CD4-positive, alpha-beta T cell treated with Interleukin-15 for 4 hours (primary cell): ENCODE measurements around the gene ATCAY.

ENCODE experiments used
- DNase-seq: peaks from one replicate; pipeline ENCODE4 v3.0.0-alpha.2; 2020; ENCODE audit warnings: low spot score

Gene ATCAY

DNA sequence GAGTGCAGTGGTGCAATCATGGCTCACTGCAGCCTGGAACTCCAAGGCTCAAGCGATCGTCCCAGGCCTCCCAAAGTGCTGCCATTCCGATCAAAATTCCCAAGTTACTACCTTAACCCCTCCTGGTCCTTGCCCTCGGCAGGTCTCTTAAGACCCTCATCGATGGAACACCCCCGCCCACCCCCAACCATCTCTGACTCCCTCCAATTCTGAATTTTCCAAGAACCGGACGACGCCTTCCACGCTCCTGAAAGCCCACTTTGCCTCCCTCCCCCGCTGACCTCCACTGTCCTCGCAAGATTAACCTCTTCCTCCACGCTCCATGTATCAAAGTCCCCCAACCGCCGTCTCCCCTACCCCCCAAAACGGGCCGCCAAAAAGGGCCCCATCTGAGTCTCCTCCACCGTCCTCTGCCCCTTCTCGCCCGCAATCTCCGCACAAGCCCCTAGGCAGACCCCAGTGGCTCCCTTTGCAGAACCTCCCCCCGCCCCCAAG lies 89.9 kb downstream of the ATCAY start:
- no peak for DNase-seq

DNA sequence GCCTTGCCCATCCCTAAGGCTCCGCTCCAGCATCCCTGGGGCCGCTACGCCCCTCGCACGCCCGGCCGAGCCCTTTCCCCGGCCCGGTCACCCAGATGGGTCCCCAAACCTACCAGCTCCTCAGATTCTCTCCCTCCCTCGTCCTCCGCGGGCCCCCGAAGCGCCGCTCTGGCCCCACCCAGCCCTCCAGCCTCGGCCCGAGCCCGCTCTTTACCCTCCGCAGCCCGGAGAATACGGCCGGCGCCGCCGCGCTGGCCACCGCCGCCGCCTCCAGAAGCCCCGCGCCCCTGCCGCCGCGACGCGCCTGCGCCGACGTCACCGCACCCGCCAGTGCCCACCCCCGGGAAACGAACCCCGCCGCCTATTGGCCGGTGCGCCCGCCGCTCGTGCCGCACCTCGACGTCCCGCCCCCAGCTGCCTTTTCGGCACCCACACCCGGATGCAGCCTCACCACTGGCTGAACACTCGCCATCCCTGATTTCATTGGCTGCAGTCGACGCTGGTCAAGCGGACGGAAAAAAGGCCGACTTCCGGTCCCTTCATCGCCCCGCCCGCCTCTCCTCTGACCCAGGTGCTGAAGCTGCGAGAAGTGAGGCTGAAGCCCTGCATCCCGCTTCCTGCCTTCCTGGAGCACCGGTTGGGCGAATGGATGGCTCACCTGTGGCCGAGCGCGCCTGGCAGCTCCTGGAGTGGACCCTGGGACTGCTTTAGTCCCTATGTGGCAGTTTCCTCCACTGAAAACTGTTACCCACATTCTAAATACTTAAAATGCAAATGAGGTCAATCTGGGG lies 90.5 kb downstream of the ATCAY start, which contains the start of gene DAPK3:
DAPK3 (minus strand) TSS at position 292 of the 791 bp plus-strand sequence. CDS start 1,364 bp downstream, outside the sequence.
- DNase-seq: peak; percentile 91

DNA sequence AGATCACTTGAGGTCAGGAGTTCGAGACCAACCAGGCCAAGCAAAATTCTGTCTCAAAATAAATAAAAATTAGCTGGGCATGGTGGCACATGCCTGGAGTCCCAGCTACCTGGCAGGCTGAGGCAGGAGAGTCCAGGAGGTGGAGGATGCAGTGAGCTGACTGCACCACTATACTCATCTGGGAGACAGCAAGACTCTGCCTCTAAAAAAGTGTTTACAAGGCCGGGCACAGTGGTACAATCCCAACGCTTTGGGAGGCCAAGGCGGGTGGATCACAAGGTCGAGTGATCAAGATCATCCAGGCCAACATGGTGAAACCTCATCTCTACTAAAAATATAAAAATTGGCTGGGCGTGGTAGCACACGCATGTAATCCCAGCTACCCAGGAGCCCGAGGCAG lies 94.7 kb downstream of the ATCAY start:
- no peak for DNase-seq

DNA sequence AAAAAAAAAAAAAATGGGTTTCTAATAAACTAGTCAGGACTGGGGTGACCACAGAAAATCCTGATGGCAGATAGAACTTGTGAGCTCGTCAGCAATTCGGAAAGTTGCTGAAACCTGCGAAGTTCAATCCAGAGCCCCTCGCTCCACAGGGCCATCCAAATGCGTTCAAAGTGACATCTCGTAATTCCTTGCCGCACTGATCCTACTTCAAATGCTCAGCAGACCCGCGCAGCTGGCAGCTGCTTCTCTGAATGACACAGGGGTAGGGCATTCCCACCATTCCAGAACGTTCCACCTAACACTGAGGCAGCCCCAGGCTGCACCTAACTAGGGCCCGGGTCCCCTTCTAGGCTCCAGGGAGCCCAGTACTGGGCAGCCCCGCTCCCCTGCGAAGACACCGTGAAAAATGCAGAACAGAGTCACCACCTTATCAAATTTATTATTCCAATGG lies 95.2 kb downstream of the ATCAY start:
- no peak for DNase-seq

DNA sequence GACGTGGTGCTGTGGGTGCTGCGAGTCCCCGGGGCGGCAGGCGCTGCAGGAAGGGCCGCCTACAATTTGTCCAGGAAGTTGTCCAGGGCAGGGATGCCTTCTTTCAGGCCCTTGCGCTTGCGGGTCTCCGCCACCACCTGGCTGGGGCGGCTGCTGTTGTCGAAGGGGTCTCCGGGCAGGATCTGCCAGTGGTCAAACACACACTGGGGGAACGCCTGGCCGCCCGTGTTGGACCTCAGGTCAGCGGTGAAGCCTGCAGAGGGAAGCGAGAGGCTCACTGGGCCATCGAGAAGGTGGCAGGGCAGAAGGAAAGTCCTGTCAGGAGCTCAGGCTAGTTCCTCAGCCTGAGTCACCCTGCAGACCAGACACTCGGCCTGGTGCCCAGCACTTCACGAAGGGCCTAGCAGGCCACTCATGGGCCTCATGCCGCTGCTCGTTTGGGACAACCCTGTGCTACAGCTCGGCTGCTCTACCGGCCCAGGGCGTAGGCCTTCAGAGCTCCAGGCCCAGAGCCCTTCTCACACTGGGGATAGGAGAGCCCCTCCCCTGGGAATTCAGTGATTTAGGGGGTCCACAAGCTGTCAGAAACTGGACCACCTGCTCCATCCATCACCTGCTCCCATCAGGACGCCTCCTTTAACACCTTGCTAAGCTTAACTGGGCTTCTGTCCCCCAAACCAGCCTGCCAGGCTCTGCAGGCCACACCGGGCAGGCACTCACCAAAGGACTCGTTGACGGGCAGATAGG lies 96.2 kb downstream of the ATCAY start:
- no peak for DNase-seq
